ENCODE data around the gene ERGIC2.

DNA sequence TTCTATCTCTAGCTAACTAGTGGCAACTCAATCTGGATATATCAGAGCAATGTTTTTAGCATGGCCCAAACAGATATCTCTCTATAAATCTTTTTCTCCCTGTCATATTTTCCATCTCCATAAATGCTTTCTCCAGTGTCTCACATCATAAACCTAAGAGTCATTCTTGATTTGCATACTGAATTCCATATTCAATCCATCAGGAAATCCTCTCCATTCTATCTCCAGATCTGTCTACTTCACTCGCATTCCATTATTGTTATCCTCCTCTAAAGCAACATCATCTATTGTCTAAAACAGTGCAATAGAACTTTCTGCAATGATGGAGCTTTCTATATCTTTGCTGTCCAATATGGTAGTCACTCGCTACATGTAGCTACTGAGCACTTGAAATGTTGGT, 45.5 kb upstream of the ERGIC2 start:
- TF ChIP-seq POLR2AphosphoS5 (IDR thresholded peaks at IDR 0.05; ENCODE audit: low read depth) (no peak), SPI1 (IDR thresholded peaks at IDR 0.05; ENCODE audit: borderline replicate concordance, low read depth) (no peak)
- TF ChIP-seq, protein P1, sequence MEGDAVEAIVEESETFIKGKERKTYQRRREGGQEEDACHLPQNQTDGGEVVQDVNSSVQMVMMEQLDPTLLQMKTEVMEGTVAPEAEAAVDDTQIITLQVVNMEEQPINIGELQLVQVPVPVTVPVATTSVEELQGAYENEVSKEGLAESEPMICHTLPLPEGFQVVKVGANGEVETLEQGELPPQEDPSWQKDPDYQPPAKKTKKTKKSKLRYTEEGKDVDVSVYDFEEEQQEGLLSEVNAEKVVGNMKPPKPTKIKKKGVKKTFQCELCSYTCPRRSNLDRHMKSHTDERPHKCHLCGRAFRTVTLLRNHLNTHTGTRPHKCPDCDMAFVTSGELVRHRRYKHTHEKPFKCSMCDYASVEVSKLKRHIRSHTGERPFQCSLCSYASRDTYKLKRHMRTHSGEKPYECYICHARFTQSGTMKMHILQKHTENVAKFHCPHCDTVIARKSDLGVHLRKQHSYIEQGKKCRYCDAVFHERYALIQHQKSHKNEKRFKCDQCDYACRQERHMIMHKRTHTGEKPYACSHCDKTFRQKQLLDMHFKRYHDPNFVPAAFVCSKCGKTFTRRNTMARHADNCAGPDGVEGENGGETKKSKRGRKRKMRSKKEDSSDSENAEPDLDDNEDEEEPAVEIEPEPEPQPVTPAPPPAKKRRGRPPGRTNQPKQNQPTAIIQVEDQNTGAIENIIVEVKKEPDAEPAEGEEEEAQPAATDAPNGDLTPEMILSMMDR (IDR thresholded peaks at IDR 0.05; ENCODE audit: insufficient read depth, low read length): no peak
- TF ChIP-seq, protein P2, sequence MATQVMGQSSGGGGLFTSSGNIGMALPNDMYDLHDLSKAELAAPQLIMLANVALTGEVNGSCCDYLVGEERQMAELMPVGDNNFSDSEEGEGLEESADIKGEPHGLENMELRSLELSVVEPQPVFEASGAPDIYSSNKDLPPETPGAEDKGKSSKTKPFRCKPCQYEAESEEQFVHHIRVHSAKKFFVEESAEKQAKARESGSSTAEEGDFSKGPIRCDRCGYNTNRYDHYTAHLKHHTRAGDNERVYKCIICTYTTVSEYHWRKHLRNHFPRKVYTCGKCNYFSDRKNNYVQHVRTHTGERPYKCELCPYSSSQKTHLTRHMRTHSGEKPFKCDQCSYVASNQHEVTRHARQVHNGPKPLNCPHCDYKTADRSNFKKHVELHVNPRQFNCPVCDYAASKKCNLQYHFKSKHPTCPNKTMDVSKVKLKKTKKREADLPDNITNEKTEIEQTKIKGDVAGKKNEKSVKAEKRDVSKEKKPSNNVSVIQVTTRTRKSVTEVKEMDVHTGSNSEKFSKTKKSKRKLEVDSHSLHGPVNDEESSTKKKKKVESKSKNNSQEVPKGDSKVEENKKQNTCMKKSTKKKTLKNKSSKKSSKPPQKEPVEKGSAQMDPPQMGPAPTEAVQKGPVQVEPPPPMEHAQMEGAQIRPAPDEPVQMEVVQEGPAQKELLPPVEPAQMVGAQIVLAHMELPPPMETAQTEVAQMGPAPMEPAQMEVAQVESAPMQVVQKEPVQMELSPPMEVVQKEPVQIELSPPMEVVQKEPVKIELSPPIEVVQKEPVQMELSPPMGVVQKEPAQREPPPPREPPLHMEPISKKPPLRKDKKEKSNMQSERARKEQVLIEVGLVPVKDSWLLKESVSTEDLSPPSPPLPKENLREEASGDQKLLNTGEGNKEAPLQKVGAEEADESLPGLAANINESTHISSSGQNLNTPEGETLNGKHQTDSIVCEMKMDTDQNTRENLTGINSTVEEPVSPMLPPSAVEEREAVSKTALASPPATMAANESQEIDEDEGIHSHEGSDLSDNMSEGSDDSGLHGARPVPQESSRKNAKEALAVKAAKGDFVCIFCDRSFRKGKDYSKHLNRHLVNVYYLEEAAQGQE (IDR thresholded peaks at IDR 0.05; ENCODE audit: insufficient replicate concordance, low read depth): no peak
